SKM-1 treated with dmso at 0.1 percent for 144 hours (cell line): ENCODE results near the gene RAVER1.

Experiments used
- DNase-seq: peaks from one replicate; lab custom pipeline; 2025; ENCODE audit not compliant: unreplicated experiment; lab: John Stamatoyannopoulos, UW

Gene RAVER1

DNA sequence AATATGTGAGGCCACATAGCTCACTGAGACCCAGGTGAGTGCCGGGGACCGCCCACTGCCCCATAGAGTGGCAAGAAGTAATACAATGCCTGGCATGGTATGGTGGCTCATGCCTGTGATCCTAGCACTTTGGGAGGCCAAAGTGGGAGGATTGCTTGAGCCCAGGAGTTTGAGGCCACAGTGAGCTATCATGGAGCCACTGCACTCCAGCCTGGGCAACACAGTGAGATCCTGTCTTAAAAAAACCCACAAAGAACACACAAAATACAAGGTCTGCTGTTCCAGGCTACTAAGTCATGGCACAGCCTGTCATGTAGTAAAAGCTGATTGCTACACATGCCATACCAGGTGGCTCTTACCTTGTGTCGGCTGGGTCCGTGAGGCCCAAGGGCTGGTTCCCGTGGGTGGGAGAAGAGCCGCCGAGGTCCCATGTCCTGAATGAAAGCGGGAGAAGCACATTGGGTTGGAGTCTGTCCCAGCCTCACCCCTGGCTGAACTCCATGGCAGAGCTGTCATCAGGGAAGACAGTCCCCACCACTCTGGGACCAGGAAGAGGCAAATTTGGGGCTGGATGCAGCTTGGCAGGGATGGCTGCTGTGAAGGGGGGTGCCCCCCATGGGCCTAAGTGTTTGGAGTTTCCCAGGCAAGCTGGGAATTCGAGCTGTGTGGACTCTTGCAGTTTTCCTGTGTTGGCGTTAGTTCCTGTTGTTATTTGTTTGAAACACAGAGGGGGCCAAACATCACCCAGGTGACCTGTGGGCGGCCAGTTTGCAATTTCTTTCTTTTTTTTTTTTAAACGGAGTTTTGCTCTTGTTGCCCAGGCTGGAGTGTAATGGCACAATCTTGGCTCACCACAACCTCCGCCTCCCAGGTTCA lies 14.3 kb downstream of the RAVER1 start:
- no peak for DNase-seq

DNA sequence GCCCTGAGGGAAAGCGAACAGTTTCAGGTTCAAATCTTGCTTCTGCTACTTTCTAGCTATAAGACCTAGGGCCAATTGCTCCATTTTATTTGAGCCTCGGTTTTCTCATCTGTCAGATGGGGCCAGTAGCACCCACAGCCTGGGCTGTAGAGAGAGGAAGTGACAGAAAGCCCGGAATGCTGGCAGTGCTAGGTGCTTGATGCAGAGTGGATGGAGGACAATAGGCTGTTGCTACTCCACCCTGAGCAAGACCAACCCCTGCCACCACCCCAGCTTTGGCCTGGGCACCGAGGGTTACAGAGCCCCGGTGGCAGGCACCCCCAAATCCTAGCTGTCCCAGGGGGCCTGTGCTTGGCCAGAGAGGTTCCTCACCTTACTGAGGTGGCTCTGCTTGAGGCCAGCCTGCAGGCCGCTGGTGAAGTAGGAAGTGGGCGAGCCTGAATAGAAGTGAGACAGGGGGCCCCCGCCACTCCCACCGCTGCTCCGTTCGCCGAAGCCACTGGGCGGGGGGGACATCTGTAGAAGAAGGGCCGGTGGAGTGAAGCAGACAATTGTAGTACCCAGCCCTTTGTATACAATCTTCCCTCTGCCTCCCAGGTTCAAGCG lies 15.4 kb downstream of the RAVER1 start:
- no peak for DNase-seq

DNA sequence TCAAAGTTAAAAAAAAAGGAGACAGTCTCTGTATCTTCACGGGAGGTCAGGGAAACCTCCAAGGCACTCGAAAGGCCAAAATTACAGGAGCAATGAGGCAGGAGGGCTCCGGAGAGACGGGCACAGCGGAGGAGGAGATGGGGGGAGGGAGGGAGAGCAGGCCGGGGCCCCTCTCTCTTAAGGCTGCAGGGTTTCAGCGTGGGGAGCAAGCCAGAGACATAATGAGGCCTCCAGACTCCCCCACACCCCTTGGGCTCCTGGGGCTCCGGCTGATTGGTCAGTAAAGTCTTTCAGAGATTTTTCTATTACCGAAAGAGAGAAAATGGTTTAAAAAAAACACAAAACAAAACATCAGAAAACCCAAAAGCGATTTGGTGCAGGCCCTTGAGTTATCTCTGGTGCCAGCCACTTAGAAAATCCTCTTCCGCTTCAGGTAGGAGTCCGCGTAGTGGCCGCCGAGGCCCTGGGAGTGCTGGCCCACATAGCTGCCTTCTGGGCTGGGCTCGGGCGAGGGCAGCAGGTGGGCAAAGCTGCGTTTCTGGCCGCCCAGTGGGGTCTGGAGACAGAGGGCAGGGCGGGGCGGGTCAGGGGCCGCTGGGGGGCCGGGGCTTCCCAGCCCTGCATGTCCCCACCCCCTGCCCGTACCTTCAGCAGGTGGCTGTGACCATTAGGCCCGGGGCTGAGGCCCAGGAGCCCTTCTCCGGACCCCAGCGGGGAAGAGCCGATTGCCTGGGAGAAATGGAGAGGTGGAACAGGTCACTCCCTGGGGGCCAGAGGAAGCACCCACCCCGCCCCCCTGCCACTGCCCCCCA lies 16.1 kb downstream of the RAVER1 start:
- DNase-seq, result no peak

DNA sequence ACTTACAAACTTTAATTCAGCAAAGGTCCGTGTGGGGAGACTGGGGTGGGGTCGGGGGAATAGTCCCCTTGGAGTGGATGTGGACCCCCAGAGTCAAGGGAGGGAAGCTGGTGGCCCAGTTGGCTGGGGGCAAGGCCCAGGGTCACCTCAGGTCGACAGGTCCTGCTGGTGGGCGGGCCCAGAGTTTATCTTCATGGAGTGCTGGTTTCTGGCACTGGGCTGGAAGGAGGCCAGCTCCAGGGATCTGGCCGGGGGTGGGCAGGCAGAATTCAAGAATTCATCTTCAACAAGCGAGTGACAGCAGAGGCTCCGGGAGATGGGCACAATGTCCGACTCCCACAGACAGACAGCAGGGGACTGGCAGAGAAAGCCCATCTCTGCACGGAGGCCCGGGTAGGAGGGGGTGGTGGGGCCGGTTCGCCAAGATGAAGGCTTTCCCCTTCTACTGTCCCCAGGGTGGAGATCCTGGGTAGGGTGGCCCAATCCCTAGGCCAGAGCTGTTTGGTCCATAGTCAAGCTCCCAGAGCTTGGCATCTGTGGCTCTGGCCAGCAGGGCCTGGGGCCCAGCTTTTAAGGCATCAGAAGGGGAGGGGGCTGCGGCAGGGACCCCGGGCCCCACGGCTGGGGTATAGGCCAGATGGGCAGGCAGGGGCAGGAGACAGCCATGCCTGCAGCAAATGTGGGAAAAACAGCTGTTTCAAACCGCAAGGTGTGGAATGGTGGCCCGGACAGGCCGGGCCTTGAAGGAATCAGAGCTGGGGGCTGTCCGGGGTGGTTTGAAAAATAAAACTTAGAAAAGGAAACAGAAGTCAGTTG lies 16.9 kb downstream of the RAVER1 start:
- no peak for DNase-seq

DNA sequence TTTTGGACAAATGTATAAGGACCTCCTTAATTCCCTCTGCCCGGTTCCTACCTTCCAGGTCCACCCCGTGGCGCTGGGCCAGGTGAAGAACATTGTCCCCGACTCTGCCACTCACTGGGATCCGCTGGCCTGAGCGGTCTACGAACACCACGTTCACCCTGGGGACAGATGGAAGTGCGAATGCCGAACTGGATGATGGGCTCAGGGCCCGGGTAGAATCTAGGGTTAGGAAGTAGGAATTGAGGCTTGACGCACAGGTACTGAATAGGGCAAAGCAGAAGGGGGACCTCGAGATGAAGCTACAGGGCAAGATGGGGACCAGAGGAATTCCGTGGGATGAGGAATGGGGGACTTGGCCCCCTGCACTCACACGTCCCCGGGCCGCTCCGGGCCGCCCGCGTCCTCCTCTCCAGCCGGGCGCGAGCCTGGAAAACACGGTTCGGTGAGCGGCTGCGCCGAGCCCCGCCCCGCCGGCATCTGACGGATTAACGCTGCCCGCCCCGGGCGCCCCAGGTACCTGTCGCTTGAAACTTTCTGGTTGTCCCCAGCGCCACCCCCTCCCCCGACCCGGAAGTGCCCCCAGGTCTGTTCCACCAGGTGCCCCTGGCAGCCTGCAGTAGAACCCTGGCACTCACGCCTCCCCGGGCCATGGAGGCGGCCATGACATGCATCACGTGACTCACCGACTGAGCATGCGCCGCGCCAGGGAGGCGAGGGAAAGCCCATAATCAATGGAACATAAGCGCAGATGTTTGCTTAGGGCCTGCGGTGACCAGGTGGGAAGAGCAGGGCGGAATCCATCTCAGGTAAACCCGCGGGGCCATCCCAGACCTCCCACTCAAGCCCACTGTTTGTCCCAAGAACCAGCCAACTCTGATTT lies 17.8 kb downstream of the RAVER1 start, which contains the start of gene FDX2:
FDX2 (minus strand) TSS at position 681 of the 880 bp plus-strand sequence; CDS start at position 662, 19 bp downstream.
- peak; percentile 49 for DNase-seq

DNA sequence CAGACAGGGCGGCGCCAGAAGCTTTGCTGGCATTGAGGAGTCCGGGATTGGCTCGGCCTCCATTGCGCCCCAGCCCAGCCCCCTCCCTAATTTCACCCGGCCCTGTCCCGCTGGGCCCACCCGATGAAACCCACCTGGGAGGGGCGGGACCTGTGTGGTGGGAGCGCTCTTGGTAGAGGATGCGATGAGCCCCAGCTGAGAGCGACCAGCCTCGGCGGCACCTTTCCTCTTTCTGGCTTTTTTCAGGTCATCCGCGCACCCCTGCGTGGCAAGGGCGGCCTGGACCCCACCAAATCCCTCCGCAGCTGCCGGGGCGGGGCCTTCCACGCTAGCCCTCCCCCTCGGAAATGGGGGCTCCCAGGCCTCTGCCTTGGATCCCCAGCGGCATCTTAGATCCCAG lies 23.9 kb downstream of the RAVER1 start, which contains the start of gene ZGLP1:
ZGLP1 (minus strand) TSS at position 393 of the 400 bp plus-strand sequence.
- DNase-seq, result no peak

DNA sequence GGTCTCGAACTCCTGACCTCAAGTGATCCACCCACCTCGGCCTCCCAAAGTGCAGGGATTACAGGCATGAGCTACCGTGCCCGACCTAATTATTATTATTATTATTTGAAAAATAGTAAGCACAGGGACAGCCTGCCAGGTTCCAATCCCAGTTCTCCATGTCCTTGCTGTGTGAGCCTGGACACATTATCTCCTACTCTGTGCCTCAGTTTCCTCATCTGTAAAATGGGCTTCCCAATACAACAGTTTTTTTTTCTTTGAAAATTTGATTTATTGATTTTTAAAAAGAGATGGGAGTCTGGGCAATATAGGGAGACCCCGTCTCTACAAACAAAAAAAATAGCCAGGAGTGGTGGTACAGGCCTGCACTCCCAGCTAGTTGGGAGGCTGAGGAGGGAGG lies 27.0 kb downstream of the RAVER1 start:
- no peak for DNase-seq

DNA sequence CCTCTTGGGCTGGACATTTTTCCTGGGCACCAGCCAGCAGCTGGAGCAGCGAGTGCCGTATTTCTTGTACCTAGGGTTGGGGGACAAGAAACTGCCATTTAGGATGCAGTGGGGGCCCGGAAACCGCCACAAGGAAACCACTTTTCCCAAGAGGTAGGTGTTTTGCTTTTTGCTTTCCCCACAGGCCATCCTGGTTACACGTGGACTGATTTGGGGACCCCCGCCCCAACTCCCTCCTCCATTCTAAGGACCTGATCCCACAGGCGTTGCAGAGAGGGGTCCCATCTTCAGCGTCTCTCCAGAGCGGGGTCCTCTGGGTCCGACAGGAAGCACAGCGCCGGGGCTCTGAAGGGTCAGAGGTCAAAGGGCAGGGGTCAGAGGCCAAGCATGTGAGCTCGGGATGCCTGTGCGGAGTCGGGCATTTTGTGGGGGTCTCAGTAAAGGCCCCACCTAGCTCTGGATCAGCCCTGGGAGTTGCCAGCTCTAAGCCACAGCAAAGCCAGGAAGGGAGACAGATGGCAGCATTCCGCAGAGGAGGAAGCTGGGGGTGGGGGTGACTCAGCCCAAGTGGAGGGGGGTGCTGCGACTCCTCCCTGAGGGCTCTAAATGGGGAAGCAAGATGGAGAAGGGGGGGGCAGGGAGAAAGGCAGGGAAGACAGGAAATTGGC lies 28.1 kb downstream of the RAVER1 start:
- peak; percentile 52 for DNase-seq

DNA sequence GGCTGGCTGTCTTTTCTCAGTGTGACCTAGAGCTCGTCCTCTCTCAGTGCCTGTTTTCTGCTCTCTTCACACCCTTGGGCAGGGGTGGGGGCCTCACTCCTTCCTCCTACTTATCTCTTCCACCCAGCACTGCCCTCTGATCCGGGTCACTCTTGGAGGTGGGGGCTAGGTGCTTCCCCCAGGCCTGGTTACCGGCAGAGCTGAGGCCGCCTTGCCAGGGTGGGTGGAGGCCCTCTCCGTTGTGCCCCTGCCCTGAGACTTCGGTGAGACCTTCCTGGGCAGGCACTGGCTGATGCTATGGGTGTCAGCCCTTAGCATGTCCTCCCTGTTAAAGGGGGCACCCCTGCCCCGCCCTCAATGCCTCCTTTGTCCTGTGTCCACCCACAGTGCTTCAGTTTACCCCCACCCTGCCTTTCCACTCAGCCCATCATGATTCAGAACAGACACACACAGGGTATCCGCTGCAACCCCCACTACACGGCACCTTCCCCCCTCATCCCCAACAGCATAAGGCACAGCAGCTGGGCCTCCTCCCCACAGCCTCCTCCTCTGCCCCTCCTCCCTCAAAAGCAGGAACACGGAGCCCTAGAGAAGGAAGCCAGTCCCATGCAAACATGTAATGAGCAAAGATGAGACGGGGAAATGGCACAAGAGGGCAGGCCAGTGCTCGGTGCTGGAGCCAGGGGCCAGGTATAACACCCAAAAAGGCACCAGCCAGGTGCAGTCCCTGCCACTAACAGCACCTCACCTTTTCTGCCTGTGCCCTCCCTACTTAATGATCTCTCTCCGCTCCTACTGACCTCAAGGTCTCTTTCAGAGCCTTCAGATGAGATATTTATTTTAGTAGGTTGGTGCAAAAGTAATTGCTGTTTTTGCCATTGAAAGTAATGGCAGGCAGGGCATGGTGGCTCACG lies 33.5 kb downstream of the RAVER1 start:
- peak; percentile 67 for DNase-seq

DNA sequence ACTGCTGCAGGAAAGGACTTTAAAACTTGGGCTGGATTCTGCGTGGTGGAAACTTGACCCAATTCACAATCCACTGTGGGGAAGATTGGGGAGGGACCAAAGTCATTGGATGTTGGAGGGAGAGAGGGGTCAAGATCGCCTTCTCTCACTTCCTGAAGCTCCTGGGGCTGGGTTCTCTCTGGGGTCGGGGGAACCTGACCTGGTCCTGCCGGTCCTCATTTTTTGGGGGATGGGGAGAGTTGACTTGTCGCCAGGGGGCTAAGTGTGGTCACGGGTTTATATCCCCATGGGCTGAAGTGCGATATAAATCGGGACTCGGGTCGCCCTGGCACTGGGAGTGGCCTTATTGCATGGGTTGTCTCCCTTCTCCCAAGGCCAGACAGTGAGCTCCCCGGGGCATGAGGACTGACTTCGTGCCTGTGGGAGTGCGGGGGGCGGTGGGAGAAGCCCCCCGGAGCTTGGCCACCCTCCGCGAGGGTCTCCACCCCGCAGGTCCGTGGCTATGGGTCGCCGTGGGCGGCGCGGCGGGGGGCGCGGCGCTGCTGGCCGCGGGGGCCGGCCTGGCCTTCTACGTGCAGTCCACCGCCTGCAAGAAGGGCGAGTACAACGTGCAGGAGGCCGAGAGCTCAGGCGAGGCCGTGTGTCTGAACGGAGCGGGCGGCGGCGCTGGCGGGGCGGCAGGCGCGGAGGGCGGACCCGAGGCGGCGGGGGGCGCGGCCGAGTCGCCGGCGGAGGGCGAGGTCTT lies 37.3 kb downstream of the RAVER1 start:
- no peak for DNase-seq

DNA sequence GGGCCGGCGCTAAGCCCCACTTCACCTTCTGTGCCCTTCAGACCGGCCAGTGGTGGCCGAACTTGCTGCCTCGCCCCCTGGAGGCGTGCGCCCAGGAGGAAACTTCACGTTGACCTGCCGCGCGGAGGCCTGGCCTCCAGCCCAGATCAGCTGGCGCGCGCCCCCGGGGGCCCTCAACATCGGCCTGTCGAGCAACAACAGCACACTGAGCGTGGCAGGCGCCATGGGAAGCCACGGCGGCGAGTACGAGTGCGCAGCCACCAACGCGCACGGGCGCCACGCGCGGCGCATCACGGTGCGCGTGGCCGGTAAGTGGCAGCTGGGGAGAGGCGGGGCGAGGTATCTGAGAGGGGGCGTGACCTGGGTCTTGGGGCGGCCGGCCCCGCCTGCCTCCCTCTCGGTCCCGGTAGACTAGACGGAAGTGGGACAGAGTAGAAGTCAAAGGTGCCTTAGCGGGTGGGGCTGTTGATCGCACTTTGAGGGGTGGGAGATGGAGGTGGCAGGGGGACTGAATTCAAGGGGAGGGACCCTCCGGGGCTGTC lies 38.0 kb downstream of the RAVER1 start:
- DNase-seq, result no peak

DNA sequence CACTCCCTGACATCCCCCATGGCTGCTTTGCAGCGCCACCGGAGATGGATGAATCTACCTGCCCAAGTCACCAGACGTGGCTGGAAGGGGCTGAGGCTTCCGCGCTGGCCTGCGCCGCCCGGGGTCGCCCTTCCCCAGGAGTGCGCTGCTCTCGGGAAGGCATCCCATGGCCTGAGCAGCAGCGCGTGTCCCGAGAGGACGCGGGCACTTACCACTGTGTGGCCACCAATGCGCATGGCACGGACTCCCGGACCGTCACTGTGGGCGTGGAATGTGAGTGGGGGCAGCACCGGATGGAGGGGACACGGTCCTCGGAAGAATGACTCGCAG lies 39.0 kb downstream of the RAVER1 start:
- no peak for DNase-seq

DNA sequence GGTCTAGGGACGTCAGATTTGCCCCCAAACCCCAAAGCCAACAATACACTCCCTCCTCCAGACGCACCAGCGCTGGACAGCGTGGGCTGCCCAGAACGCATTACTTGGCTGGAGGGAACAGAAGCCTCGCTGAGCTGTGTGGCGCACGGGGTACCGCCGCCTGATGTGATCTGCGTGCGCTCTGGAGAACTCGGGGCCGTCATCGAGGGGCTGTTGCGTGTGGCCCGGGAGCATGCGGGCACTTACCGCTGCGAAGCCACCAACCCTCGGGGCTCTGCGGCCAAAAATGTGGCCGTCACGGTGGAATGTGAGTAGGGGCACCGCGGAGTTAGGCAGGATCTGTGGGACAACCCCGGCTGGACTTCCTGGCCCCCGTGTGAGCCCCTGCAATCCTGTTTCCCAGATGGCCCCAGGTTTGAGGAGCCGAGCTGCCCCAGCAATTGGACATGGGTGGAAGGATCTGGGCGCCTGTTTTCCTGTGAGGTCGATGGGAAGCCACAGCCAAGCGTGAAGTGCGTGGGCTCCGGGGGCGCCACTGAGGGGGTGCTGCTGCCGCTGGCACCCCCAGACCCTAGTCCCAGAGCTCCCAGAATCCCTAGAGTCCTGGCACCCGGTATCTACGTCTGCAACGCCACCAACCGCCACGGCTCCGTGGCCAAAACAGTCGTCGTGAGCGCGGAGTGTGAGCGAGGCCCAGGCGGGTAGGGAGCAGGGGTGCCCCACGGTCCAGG lies 39.5 kb downstream of the RAVER1 start:
- no peak for DNase-seq

DNA sequence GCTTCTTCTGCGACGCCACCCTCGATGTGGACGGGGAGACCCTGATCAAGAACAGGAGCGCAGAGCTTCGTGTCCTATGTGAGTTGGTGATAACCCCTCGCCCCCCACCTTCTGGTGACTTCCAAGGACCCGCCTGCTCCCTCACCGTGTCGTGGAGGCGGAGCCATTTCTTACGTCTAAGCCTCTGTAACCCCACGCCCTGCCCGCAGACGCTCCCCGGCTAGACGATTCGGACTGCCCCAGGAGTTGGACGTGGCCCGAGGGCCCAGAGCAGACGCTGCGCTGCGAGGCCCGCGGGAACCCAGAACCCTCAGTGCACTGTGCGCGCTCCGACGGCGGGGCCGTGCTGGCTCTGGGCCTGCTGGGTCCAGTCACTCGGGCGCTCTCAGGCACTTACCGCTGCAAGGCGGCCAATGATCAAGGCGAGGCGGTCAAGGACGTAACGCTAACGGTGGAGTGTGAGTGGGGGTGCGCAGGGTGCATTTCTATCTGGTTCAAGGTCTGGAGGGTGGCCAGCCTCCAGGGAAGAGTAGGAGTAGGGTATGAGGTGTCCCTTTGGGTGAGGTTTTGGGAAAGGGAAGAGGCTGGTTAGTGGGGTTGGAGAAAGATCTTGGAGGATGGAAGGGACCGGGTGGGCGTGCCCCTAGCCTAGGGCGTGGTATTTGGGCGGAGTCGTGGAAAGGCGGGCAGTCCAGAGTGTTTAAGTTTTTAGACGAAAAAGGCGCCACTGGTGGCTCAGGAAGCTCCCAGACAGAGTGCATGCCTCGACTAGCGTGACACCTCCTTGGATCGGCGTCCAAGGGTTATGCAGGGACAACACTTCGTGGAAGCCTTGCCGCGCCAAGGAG lies 40.3 kb downstream of the RAVER1 start:
- DNase-seq, result no peak

DNA sequence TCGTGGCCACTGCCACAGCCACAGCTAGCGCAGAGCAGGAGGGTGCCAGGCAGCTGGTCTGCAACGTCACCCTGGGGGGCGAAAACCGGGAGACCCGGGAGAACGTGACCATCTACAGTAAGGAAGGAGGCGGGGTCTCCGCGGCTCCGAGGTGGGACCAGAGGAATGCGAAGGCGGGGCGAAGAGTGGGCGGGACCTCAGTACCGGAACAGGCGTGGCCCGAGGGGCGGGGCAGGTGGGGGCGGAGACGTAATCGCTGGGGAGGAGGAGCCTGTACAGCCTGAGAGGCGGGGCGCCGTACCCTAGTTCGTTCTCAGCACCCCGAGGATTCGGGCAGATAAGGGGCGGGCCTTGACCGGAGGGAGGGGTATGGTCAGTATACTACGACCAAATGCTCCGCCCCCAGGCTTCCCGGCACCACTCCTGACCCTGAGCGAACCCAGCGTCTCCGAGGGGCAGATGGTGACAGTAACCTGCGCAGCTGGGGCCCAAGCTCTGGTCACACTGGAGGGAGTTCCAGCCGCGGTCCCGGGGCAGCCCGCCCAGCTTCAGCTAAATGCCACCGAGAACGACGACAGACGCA lies 41.0 kb downstream of the RAVER1 start:
- DNase-seq, result no peak
